NCI-H524 (cell line): ENCODE measurements around the gene LPCAT3.

Experiments
- DNase-seq, 2 experiments: peaks; one replicate each; lab custom pipeline; 2025; lab: John Stamatoyannopoulos, UW

Gene LPCAT3

DNA sequence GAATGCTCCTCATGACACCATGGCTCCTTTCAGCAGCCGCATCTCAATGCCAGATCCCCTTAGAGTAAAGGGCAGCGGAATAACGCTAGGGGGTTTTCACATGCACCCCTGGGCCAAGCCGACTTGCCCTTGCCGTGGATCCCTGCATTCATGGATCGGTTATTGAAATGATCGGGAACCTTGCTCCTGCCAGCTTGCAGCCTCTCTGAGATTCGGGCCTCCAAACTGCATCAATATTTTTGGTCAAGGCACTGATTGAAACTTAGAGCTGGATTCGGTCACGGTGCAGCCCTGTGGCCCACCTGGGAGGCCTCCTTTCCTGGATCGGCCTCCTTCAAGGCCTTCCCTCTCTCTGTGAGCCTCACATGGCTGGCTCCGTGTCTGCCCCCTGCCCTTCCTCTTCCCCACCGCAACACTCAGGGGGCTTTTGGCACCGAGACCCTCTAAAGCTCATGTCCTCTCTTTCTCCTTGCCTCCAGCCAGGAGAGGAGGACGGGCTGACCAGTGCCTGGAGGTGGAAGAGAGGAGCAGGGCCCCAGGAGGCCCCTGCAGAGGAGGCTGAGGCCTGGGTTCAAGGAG lies 65.3 kb downstream of the LPCAT3 start:
- no peak for DNase-seq

DNA sequence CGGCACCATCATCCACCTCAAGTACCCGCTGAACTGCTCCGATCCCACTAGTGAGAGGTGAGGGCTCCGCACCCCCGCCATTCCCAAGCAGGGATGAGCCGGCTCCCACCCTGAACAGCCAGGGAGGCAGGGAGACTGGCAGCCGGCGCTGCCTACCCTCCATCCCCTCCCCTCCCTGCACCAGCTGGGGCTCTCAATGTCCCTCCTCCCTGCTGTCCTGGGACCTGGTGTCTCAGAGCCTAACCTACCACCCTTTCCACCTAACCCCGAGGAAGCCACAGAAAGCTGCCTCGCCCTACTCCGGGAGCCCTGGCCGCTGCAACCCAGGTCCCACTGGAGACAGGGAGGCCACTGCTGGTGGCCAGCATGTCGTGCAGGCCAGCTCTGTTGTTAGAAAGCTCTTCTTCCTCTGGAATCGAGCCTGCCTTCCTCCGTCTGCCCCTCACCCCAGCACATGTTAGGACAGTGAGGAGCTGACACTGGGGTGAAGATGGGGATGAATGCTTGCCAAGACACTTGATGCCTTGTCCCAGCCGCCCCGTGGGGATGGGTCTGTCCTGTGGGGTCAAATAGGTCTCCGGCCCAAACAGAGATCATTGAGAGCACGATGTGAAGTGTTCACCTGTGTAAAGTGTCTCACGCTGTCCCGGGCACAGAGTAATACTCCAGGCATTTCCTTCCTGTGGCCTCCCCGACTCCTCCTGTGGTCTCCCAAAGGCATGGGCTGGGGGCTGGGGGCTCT lies 66.0 kb downstream of the LPCAT3 start:
- no peak for DNase-seq

DNA sequence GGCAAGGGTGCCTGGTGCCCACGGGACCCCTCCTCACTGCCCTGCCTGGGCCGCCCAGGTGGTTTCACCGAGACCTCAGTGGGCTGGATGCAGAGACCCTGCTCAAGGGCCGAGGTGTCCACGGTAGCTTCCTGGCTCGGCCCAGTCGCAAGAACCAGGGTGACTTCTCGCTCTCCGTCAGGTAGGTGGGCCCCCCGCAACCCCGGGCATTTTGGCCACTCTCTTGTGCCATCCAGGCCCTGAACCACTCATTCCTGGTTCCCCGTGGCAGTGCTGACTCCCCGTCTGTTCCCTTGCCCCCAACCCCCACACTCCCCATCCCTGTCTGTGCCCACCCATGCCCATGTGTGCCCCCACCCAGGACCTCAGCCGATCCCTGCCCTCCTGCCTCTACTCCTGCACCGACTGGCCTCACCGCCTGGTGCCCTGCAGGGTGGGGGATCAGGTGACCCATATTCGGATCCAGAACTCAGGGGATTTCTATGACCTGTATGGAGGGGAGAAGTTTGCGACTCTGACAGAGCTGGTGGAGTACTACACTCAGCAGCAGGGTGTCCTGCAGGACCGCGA lies 66.6 kb downstream of the LPCAT3 start:
- no peak for DNase-seq

DNA sequence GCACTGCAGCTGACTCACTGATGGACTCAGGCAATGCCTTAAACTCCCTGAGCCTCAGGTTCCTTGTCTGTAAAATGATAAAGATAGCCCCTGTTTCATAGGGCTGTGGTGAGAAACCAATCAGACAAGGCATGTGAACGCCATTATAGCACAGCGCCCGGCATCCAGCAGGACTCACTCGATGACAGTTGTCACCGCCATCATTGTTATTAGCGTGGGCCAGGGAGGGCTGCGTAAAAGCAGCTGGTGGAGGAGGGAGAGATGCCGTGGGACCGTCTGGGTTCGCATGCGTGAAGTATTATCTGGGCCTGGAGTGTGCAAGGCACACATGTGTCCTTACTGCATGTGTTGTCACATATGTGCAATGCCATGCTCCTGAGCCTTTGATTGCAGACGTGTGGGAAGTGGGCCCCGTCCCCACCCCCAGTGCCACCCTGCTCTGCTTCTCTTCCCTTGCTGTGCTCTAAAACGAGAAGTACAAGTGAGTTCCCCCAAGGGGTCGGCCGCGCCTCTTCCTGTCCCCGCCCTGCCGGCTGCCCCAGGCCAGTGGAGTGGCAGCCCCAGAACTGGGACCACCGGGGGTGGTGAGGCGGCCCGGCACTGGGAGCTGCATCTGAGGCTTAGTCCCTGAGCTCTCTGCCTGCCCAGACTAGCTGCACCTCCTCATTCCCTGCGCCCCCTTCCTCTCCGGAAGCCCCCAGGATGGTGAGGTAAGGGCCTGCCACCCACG lies 67.3 kb downstream of the LPCAT3 start, which contains the start of gene PTPN6:
TSS of gene PTPN6 (plus strand) at position 546 of the 730 bp plus-strand sequence. CDS start at position 703, 157 bp downstream.
- no peak for DNase-seq

DNA sequence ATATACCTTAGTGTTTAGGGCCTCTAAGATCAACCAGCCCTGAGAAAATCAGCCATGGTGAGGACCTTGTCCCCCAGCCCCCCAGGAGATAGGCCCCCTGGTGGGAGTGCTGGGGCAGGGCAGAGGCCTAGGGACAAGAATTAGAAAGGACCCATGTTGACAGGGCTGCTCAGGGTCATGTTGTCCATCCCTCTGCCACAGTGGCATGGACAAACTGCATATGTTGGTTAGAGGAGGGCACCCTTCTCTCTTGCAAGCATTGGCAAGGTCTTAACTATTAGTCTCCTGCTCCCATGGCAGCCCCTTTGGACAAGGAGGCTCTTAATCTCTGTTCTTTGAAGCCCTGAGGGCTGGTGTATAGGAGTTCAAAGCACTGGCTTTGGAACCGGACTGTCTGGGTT lies 67.9 kb downstream of the LPCAT3 start:
- no peak for DNase-seq

DNA sequence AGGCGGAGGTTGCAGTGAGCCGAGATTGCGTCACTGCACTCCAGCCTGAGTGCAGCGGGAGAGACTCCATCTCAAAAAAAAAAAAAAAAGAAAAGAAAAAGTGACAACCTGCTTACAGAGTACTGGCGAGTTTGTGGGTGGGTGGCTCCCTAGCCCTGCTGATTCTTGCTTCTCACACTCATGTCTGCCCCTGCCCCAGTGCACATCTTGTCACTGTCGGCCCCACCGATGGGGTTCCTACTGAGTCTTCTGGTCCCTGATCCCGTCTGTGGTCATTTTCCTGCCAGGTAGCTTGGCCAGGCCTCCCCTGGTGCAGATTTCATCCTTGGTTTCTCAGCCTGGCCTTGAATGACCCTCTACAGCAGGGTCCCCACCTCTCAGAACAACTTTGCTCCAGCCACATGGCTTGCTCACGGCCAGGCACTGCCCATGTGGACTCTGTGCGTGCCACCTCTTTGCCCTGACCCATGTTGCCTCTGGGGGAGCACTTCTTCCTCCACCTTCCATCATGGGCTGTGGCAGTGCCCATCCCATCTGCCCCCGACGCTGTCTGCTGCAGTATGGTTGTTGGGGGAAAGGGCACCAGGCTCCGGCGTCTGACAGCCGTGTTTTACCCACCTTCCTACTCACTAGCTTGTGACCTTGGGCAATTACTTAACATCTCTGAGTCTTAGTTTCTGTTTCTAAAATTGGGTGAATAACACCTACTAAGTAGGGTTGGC lies 69.2 kb downstream of the LPCAT3 start:
- peak in 1 of 2 experiments; percentile 26 for DNase-seq

DNA sequence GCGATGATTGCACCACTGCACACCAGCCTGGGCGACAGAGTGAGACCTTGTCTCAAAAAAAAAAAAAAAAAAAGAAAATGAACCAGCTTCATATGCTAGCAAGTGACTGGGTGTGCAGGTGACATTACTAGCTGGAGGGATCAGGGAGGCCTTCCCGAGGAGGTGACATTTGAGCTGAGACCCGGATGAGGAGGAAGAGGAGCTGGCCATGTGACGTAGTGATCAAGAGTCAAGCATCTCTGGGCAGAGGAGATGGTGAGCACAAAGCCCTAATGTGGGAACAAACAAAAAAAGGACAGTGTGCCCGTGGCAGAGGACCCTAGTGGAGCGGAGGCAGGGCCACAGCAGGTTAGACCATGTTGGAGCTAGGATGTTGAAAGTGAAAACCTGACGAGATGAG lies 70.7 kb downstream of the LPCAT3 start:
- no peak for DNase-seq

DNA sequence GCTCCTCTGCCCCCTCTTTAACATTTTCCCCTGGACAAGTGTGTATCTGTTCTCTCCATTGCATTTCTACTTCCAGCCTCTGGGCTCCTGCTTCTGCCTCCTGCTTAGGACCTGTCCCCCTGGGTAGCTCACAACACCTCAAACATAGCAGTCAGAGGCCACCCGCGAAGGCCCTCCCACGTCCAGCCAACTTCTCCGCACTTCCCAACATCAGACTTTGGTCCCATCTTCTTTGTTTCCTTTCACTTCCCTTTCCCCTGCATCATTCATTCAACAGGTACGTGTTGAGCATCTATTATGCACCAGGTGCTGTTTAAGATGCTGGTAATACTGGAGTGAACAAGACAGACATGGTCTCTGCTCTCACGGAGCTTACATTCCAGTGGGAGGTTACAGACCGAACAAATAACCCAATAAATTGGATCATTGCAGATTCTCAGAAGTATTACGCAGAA lies 71.3 kb downstream of the LPCAT3 start:
- DNase-seq: no peak

DNA sequence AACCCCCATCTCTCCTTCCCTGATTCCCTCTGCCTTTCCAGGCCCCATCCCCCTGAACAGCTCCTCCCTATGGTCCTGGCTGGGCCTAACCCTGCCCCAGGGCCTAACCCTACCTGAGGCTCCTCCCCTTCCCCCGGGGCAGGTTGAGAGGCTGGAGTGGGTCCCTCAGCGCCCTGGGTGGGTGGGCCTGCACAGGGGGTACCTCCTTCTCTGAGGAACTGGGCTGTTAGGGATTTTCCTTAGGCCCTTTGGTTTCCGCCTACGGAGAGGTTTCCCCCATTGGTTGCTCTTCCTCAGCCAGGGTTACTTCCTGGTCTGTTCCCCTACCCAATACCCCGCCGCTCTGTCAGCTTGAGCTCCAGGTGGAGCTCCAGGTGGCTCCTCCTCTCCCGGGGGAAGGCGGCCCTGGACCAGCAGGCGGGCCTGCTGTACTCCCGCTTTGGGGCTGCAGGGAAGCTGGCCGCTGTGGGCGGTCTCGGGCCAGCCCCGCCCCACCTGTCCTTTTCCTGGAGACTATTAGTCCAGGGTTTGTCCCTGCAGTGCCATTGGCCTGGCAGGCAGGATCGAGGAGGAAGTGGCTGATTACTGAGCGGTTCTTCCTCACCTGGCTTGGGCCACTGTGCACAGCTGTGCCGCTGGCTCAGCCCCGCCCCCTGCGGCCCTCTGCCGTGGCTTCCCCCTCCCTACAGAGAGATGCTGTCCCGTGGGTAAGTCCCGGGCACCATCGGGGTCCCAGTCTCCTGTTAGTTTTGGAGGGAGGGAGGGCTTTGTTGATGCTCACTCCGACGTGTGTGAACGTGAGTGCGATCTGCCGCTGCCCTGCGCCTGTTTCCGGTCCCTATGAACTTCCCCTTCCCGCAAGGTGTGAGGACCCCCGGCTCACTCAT lies 72.0 kb downstream of the LPCAT3 start:
- DNase-seq: peak in 1 of 2 experiments; percentile 37

DNA sequence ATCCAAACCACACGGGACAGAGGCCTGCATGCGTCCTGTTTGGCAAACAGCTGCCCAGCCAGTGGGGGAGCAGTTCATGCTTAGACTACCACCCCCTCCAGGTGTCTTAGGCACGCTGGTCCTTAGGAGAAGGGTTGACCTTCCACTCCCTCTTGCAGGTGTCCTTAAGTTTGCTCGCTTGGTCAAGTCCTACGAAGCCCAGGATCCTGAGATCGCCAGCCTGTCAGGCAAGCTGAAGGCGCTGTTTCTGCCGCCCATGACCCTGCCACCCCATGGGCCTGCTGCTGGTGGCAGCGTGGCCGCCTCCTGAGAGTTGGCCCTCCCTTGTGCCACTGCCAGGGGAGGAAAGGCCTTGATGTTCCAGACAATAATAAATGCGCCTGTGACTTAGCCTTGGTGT lies 72.7 kb downstream of the LPCAT3 start:
- no peak for DNase-seq

DNA sequence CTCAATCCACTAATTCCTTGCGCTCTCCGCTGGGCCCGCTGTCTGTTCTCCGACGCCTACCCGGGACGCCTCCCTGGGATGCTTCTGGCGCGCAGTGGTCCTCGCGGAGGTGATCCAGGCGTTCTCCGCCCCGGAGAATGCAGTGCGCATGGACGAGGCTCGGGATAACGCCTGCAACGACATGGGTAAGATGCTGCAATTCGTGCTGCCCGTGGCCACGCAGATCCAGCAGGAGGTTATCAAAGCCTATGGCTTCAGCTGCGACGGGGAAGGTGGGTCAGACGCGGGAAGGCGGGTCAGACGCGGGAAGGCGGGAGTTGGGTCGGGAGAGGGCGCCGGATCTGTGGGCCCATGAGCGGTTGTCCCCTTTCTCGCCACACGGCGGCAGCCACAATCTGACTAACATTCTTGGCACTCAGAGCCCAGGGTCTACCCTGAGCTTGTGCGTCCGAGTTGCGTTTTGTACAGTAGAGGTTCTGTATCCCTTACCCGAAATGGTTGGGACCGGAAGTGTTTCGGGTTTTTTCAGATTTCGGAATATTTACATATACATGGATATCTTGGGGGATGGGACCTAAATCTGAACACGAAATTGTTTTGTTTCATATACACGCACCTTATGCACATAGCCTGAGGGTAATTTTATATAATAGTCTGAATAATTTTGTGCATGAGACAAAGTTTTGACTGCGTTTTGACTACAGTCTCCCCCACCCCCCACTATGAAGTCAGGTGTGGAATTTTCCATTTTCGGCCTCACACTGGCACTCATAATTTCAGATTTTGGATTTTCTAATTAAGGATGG lies 73.7 kb downstream of the LPCAT3 start:
- DNase-seq: peak; percentile 91 to 92

DNA sequence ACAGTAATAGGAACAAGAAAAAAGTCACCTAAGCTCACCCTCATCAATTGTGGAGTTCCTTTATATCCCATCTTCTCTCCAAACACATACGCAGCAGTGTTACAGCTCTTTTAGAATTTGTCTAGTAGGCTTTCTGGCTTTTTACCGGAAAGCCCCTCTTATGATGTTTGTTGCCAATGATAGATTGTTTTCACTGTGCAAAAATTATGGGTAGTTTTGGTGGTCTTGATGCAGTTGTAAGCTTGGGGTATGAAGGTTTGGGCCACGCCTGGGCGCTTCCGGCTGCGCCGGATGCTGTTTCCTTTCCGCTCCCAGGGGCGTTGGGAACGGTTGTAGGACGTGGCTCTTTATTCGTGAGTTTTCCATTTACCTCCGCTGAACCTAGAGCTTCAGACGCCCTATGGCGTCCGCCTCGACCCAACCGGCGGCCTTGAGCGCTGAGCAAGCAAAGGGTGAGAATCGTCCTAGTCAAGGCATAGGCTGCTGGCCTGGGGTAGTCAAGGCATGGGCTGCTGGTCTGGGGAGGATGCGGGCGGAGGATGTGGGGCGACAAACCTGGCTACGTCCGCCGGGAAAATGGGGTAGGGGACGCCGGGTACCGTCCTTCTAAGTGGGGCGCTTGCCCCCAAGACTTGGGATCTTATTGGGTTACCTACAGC lies 74.4 kb downstream of the LPCAT3 start, which contains the start of the genes C12orf57 and RNU7-1:
TSS of gene C12orf57 (plus strand) at position 301 of the 659 bp plus-strand sequence. CDS start at position 401, 100 bp downstream.
TSS of gene RNU7-1 (plus strand) at position 95 of the 659 bp plus-strand sequence.
- peak; percentile 83 to 91 for DNase-seq

DNA sequence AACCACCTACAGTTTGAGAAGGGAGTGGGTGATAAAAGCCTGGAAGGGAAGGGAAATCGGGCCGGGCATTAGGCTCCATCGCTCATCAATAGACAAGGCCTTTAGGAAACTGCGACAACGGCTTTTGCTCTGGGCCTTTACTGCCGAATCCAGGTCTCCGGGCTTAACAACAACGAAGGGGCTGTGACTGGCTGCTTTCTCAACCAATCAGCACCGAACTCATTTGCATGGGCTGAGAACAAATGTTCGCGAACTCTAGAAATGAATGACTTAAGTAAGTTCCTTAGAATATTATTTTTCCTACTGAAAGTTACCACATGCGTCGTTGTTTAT lies 74.9 kb downstream of the LPCAT3 start:
- peak; percentile 72 to 91 for DNase-seq

DNA sequence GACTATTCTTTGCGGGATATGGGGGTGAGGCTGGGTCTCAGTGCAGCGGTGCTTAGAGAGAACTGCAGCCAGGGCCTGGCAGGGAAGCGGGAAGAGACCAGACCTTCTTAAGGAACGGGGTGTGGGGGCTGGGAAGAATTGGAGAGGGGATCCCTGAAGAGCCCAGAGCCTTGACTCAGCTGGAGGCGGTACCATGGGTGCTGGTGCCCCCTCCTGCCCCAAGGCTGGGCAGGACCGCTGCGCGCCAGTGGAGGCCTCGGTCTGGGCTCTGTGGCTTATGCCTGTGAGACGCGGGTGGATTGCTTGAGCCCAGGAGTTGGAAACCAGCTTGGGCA lies 76.0 kb downstream of the LPCAT3 start:
- no peak for DNase-seq

DNA sequence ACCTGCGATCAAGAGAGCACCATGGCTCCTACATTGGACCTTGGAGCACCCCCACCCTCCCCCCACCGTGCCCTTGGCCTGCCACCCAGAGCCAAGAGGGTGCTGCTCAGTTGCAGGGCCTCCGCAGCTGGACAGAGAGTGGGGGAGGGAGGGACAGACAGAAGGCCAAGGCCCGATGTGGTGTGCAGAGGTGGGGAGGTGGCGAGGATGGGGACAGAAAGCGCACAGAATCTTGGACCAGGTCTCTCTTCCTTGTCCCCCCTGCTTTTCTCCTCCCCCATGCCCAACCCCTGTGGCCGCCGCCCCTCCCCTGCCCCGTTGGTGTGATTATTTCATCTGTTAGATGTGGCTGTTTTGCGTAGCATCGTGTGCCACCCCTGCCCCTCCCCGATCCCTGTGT lies 76.5 kb downstream of the LPCAT3 start:
- DNase-seq: no peak

DNA sequence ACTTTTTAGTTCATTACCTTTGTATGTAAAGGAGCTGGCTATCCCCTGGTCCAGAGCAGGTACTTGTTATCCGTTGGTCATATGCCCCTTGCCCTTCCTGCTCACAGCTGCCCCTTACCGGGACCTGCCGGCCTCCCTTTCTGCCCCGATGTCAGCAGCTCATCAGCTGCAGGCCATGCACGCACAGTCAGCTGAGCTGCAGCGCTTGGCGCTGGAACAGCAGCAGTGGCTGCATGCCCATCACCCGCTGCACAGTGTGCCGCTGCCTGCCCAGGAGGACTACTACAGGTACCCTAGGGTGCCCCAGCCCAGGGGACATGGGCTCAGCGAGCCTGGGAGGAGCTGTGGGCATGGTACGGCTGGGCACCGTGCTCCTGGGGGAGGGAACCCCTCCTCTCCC lies 77.0 kb downstream of the LPCAT3 start:
- no peak for DNase-seq

DNA sequence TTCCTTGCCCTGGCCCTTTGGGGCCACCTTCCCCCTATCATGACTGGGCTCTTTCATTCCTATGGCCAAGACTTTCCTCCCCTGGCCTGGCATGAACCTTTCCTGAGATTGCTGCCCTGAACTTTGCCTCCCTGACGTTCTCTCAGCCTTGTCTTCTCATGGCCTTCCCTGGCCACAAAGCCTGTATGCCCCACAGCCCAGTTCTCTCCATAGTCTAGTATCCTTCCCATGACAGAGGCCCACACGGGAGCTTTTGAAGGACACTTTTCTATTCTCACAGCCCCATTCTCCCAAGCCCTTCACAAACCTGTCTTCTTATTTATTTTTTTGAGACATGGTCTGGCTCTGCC lies 79.1 kb downstream of the LPCAT3 start:
- DNase-seq: no peak

DNA sequence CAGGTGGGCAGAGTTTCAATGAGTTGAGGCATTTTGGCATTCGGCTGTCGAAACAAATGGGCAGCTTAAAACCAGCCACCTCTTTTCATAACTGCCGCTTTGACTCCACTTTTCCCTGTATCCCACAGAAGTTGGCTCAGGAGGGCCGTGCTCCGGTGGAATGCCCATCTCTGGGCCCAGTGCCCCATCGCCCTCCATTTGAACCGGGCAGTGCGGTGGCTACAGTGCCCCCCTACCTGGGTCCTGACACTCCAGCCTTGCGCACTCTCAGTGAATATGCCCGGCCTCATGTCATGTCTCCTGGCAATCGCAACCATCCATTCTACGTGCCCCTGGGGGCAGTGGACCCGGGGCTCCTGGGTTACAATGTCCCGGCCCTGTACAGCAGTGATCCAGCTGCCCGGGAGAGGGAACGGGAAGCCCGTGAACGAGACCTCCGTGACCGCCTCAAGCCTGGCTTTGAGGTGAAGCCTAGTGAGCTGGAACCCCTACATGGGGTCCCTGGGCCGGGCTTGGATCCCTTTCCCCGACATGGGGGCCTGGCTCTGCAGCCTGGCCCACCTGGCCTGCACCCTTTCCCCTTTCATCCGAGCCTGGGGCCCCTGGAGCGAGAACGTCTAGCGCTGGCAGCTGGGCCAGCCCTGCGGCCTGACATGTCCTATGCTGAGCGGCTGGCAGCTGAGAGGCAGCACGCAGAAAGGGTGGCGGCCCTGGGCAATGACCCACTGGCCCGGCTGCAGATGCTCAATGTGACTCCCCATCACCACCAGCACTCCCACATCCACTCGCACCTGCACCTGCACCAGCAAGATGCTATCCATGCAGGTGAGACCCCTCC lies 79.7 kb downstream of the LPCAT3 start:
- DNase-seq: no peak
